ENCODE measurements around the gene BAZ2B.

Gene BAZ2B

GRCh38 chr2:159600752-159601151 is 15.6 kb downstream of the BAZ2B start:
- ATAC-seq: peak; percentile 50; the same call in 1 of the 3 replicates
- TF ChIP-seq TSHZ2 (CRISPR knock-in tag; IDR thresholded peaks at IDR 0.05) (no peak), OSR1 (CRISPR knock-in tag; IDR thresholded peaks at IDR 0.05) (no peak)

GRCh38 chr2:159595410-159596046 is 20.8 kb downstream of the BAZ2B start:
- TF ChIP-seq CSRNP3 (CRISPR knock-in tag; IDR thresholded peaks at IDR 0.05) (no peak), ZNF8 (CRISPR knock-in tag; IDR thresholded peaks at IDR 0.05) (no peak), BACH2 (CRISPR knock-in tag; IDR thresholded peaks at IDR 0.05; ENCODE audit: borderline replicate concordance) (no peak), ARNTL (CRISPR knock-in tag; IDR thresholded peaks at IDR 0.05; ENCODE audit: borderline replicate concordance, low read depth) (no peak), ZFP3 (CRISPR knock-in tag; IDR thresholded peaks at IDR 0.05) (no peak), GLIS3 (CRISPR knock-in tag; IDR thresholded peaks at IDR 0.05) (no peak), ZNF565 (CRISPR knock-in tag; conservative IDR thresholded peaks at IDR 0.05; ENCODE audit: low read depth) (no peak), SNAI2 (CRISPR knock-in tag; IDR thresholded peaks at IDR 0.05) (no peak), ISL1 (CRISPR knock-in tag; IDR thresholded peaks at IDR 0.05) (no peak), TOX (CRISPR knock-in tag; IDR thresholded peaks at IDR 0.05; ENCODE audit: borderline replicate concordance) (no peak), ZFP30 (CRISPR knock-in tag; IDR thresholded peaks at IDR 0.05) (no peak), RARB (CRISPR knock-in tag; IDR thresholded peaks at IDR 0.05) (no peak), CREB5 (CRISPR knock-in tag; IDR thresholded peaks at IDR 0.05; ENCODE audit: low read depth) (no peak), OSR1 (CRISPR knock-in tag; IDR thresholded peaks at IDR 0.05) (no peak), ZC3H10 (CRISPR knock-in tag; IDR thresholded peaks at IDR 0.05) (no peak), PATZ1 (CRISPR knock-in tag; IDR thresholded peaks at IDR 0.05; ENCODE audit: borderline replicate concordance) (no peak)
- no peak for ATAC-seq

- no peak for TF ChIP-seq ZFP30 (CRISPR knock-in tag; IDR thresholded peaks at IDR 0.05)
- no peak for TF ChIP-seq PPARA (CRISPR knock-in tag; IDR thresholded peaks at IDR 0.05; ENCODE audit: borderline replicate concordance)
- TF ChIP-seq CSDC2 (CRISPR knock-in tag; IDR thresholded peaks at IDR 0.05): no peak
- no peak for TF ChIP-seq OSR1 (CRISPR knock-in tag; IDR thresholded peaks at IDR 0.05)
- no peak for TF ChIP-seq RARB (CRISPR knock-in tag; IDR thresholded peaks at IDR 0.05)
- TF ChIP-seq CSRNP3 (CRISPR knock-in tag; IDR thresholded peaks at IDR 0.05): no peak
- TF ChIP-seq GLIS3 (CRISPR knock-in tag; IDR thresholded peaks at IDR 0.05): no peak
- TF ChIP-seq ZC3H10 (CRISPR knock-in tag; IDR thresholded peaks at IDR 0.05): no peak
- no peak for TF ChIP-seq POU6F1 (CRISPR knock-in tag; IDR thresholded peaks at IDR 0.05; ENCODE audit: borderline replicate concordance, low read depth)
- no peak for TF ChIP-seq ARNTL (CRISPR knock-in tag; IDR thresholded peaks at IDR 0.05; ENCODE audit: borderline replicate concordance, low read depth)
- TF ChIP-seq ZFP3 (CRISPR knock-in tag; IDR thresholded peaks at IDR 0.05): no peak
- ATAC-seq: no peak
Measured at GRCh38 chr2:159592441-159592840, 23.9 kb downstream of the BAZ2B start.

Measured in SK-N-SH treated with all-trans-retinoic acid at 6 μM for 48 hours (cell line).